GM10266 (cell line): Measurements from ENCODE around the gene PKNOX2.

Source experiments
- DNase-seq: peaks from one replicate; pipeline ENCODE4 v3.0.0; 2012; ENCODE audit errors: extremely low spot score
- CTCF ChIP-seq: IDR thresholded peaks from 2 replicates; pipeline ENCODE4 v1.5.1; 2012; ENCODE audit warnings: mild to moderate bottlenecking, low read depth; ENCODE audit not compliant: control insufficient read depth, insufficient read depth; ENCODE audit errors: missing control alignments

Gene PKNOX2

DNA sequence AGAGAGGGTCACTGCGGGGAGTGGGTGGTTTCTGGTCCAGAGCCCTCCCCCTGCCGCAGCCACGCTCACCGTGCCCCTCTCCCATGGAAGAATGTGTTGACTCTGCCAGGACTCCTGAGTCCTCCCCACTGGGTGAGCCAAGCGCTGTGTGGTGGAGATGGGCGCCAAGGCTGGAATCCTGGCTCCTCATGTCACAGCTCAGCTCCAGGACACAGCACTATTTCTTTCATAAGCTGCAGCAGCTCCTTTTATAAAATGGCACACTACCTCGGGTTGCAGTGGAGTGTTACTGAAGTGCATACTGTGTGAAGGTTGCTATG, 247.6 kb downstream of the PKNOX2 start:
- DNase-seq = no peak
- TF ChIP-seq CTCF = no peak

DNA sequence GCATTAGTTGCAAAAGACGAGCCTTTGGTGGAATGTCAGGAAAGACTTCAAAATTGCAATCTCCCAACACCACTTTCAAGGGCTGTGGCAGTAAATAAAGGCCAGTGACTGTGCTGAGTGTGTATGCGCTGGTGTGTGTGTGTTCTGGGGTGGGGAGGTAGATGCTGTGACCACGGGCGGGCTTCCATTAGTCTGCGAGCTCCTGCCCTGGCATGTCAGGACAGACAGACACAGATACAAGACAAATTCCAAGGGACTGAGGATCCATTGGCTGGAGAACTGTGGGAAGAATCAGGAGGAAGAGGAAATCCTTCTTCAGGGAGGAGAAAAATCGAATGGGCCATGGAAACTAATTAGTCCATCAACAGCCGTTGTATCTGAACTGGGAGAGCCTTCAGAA, 248.0 kb downstream of the PKNOX2 start:
- TF ChIP-seq CTCF = no peak
- DNase-seq = no peak

DNA sequence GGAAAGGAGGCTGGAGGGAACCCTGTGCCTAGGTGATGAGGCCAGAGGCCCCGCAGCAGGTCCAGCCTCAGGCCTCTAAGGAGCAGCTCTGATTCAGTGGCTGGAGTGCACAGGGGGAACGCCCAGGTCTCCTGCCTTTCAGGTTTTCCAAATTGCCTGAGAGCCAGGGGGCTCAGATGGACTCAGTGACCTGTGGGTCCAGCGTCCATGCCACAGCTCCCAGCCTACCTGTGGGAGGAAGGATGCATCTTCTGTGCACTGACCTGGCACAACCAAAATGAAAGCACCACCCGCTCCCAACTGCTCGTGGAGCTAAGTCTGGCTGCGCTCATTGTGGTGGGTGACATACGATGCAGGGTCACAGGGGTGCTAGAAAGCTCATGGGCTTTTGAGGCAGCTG, 248.7 kb downstream of the PKNOX2 start:
- no peak for TF ChIP-seq CTCF
- no peak for DNase-seq

DNA sequence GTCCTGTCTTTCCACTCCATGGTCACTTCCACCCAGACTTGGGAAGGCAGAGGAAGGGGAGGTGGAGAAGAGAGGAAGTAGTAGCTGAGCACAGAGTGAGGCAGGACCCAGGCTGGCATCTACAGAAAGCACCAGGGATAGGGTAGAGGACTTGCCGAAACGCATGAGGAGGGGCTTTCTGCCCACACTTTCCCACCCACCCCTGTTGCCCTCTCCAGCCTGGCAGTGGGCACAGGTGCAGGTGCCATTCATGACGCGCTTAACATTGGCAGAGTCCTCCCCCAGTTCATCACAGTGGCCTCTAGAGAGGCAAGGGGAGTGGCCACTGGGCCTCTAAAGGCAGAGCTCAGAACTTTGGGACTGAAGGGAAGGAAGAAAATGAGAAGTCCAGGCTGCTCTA, 249.6 kb downstream of the PKNOX2 start:
- no peak for TF ChIP-seq CTCF
- DNase-seq = no peak

DNA sequence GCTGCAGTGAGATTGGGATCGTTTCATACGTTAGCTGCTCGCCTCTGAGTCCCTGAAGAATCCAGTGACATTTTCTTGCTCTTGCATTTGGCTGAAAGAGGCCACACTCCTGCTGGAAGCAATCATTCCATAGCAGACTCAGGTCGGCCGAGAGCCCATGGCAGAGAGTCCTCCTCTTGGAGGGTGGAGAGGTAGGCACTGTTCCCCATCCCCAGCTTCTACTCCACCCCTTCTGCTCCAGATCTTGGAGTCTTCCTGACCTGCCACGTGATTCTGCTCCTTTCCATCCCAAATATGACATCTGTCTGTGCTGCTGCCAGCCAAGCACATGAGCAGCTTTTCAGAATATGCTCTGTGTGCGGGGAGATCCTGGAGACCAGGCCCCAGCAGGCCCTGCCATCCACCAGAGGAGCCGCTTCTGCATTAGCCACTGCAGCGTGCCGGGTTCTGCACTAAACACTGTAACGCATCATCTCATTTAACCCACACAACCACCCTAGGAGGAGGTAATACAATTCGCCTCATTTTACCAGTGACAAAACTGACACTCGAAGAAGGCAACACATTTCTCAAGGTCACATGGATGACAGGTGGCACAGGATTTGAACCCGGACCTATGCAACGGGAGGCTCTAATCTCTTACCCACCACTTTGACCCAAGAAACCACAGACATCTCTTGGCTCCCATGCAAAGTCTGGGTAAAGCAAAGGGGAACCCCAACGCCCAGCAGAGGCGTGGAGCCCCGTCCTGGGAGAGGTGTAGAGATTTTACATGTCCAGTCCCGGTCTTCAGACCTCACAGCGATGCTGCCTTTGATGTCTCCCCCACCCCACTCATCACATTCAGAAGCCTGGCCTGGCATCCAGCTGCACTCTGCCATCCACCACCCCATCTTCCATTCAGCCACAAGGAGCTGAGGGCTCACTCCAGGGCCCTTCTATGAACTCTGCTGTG, 252.7 kb downstream of the PKNOX2 start:
- TF ChIP-seq CTCF = no peak
- DNase-seq = no peak

- no peak for TF ChIP-seq CTCF
- DNase-seq = no peak
These were observed 253.8 kb downstream of the PKNOX2 start for GRCh38 chr11:125418396-125418795.

DNA sequence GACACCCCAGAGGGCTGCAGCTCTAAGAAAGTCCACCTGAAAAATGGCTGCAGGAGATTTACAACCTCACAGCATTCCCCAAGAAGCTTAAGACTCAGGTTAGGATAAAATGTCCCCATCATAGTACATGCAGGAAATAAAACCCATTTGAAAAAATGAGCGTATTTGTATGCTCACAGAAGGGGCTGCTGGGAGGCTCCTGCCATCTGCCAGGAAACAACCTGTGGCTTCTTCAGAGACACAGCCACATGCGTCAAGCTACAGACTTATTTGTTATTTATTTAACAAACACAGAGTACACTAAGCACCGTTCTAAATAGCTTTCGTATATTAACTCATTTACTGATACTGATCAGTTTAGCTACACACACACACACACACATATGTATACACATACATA, 258.1 kb downstream of the PKNOX2 start:
- no peak for DNase-seq
- TF ChIP-seq CTCF = no peak
